CD4-positive, alpha-beta T cell treated with Interleukin-10 for 1 hour (primary cell): ENCODE results near the gene EHMT2.

Experiments
- DNase-seq: peaks from one replicate; pipeline ENCODE4 v3.0.0-alpha.2; 2020

EHMT2 gene

DNA sequence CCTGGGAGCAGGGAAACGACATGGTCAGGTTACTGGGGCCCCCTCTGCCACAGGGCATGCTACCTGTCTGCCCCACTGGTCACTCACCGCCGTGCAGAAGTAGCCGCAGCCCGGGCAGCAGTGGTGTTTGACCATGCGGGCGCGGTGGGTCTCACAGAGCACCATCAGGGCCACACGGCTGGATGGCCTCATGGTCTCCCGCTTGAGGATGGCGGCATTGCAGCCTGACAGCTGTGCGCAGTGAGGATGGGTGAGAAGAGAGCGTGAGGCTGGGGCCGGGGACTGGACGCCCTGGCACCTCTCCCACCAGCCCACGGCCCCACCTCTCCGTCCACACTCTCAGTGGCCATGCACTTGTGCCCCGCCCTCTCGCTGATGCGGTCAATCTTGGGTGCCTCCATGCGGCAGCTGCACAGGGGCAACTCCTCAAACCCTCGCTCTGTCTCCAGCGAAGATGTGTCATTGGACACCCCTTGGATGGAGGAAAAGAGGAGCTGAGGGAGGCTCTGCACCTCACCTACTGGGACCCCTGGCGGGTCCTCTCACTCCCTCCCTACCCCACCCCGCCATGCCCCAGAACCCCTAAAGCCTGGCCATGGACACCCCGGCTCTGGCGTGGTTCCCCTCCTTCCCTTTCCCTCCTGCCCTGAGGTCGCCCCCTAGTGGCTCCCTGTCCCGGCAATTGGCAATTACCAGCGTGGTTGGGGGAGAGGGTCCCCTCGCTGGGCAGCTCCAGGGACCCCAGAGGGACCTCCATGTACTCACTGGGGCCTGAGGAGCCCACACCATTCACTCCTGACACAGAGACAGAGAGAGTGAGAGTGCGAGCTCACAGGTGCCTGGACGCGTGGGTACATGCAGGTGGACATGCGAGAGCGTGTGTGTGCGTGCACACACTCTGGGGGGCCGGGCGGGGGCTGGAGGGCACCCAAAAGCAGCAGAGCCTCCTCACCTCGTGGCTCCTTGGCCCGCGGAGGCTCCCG lies 8.9 kb downstream of the EHMT2 start:
- DNase-seq: peak; percentile 54

DNA sequence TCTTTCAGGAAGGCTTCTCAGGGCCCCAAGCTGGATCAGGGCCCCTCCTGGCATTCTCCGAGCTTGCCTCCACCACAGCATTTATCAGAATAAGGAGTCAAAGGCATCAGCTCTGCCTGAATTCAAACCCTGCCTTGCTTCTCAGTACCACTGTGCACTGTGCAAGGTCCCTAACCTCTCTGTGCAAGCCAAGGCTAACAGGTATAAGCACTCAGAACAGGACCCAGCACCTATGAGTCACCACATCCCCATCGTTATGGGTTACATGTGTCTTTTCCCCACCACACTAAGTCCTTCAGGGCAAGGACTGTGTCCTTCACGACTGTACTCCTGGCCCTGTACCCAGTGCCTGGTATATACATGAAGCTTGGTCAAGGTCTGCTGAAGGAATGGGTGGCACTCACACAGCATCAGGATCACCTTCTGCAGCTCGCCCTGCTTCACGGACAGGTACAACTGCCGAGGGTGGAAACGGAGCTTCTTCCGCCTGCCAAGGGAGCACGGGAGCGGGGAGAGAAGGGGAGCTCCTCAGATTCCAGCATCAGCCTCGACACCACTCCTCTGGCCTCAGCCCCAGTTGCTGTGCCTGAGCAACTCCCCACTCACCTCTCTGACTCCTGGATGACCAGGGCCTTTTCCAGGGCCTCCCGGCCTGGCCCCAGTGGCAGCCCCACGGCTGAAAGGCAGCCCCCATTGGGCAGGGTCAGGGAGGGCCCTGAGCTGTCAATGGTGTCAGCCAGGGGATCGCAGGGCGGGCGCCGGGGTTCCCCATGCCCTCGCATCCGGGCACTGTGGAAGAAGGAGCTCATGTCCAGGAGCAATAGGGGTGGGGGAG lies 10.1 kb downstream of the EHMT2 start:
- DNase-seq: no peak

DNA sequence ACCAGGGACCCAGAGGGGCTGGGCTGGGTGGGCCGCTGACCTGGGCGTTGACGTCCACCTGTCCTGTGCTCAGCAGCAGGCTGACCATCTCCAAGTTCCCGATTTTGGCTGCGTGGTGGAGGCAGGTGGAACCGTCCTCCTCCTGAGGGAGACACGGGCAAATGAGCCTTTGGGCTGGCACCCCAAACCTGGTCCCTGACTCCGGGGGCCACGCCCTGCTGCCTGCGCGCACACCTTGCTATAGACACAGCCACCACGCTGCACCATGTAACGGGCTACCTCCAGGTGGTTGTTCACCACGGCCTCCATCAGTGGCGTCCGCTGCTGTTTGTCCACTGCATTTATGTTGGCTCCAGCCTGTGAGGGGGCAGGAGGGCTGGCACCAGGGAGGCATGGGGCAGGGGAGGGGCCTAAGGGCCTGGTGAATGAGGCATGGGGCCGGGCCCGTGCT lies 10.9 kb downstream of the EHMT2 start:
- DNase-seq: no peak

DNA sequence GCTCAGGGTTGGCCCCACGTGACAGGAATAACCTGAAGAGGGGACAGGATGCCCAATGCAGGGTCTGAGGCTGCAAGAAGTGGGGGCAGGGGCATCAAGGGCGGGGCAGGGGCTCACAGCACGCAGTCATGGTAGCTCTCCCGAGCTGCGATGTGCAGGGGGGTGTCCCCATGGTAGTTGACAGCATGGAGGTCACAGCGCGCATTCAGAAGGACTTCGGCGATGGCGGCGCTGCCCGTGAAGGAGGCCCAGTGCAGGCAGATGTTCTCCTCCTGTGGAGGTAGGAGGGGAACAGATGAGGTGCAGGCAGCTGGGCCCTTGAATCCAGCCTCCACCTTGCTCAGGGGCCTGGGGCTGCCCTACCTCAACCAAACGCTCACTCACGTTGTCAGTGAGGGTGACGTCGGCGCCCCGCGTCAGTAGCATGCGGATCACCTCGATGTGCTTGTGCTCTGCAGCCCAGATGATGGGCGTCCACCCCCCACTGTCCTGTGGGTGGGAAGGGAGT lies 12.9 kb downstream of the EHMT2 start:
- no peak for DNase-seq

DNA sequence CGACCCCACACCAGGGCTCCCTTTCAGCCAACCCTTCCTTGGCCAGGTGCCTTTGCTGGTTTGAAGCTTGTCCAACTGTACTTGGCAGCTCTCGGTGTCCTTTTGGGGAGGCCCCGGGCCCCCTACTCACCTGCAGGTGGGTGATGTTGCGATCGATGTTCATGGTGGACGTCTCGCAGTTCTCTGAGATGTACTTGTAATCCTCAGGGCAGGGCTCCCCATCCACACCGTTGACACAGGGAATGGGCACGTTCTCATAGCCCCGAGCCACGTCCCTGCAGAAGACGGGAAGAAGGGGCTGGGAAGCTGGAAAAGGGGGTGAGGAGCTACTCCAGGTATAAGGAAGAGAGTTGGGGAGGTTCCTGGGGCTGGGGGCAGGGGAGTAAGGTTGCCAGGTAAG lies 13.8 kb downstream of the EHMT2 start:
- DNase-seq: no peak

DNA sequence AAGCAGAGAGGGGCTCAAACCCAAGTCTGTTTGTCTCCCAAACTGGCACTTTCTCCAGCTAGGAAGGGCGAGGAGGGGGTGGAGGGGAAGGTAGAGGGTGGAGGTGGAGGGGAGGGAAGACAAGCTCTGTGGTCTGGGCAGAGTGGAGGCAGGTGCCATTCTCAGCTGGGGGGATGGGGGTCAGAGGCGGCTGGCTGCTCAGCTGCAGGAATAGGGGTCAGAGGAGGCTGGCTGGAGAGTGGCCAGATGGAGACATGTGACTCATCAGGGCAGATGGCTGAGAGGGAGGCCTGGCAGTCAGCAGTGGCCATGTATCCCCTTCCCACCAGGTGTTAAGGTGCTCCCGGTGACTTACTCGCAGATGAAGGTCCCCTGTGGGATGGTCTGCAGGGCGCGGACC lies 15.2 kb downstream of the EHMT2 start:
- DNase-seq: no peak

DNA sequence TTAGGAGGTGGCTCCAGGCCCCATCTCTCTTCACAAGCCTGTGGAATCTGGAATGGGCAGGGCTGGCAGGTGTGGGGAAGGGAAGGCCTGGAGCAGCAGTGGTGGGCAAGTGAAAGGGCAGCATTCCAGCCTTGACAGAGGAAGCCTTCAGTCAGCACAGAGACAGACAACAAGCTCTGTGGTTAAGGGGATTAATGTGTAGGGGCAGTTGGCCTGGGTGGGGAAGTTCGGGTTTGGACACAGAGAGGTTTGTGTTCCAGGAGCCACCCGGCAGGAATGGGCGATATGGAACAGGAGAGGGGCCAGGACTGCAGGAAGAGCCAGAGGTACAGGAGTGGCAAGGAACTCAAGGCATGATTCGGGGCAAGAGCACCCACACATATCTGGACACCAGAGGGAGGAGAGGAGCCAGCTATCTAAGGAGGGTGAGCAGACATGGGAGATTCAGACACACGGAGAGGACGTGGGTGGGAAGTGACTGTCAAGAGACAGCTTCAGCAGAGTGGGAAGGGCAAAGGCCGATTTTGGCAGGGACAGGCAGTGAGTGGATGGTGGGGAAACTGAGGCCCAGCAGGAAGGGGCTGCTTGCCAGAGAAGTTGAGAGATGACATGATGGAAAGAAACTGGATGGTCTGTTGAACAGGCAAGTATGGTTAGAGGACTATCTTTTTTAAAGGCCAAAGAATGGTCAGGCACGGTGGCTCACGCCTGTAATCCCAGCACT lies 16.2 kb downstream of the EHMT2 start:
- DNase-seq: no peak

DNA sequence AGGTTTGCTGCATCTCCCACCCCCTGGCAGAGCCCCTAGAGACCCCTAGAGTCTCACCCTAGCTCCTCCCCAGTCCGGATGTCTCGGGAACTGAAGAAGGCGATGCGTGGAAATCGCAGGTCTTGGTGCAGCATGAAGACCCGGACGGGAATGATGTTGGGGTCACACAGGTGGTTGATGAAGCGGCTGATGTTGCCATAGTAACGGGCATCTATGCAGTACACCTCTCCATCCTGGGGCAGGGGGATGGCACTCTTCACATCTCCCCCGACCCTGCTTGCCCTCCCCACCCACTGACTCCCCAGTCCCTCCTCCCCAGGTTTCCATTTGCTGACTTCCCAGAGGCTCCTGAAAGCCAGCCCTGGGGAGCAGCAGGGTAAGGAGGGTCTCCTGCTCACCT lies 16.9 kb downstream of the EHMT2 start:
- DNase-seq: no peak

DNA sequence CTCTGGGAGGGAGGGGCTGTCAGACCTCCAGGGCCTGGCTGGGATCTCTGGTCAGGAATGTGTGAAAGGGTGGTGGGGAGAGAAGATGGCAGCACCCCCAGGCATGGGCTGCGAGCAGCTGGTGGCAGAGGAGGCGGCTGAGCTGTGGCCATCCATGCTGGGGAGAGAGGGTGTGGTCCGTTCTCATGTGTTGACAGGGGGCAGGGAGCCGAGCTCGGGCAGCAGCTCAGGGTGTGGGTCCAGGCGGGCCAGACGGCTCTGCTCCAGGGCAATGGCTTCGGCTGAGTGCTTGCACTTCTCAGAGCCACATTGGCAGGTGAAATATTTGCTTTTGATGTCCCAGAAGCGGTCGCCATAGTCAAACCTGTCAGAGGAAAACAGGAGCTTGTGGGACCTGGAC lies 17.6 kb downstream of the EHMT2 start:
- DNase-seq: no peak

DNA sequence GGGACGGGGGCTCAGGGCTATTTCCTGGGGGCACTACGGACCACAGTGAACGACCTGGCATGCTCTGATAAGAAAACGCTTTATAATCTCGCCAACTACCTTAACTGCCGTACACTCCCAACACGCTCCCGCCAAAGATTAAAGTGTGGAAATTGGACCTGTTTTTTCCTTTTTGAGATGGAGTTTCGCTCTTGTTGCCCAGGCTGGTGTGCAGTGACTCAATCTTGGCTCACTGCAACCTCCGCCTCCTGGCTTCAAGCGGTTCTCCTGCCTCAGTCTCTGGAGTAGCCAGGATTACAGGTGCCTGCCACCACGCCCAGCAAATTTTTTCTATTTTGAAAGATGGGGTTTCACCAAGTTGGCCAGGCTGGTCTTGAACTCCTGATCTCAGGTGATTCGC lies 18.4 kb downstream of the EHMT2 start:
- DNase-seq: no peak

DNA sequence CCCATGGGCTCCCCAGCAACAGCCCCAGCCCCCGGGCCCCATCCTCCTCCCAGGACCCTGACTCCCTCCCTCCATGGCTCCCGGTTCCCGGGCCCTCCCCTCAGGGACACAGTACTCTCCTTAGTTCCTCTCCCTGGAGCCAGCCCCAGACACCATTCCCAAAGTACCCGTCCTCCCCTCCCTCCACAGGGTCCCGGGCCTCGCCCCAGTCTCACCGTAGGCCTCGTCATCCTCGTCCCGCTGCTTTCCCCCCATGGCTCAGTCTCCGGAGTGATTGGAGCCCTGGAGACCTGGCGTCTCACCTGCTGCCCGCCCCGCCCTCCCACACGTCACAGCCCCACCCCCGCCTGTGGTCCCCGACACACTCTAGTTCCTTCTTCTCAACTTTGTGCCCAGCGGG lies 18.8 kb downstream of the EHMT2 start, which contains the start of gene SLC44A4:
TSS of gene SLC44A4 (minus strand) at position 272 of the 400 bp plus-strand sequence. CDS start at position 255, 17 bp downstream.
- no peak for DNase-seq

DNA sequence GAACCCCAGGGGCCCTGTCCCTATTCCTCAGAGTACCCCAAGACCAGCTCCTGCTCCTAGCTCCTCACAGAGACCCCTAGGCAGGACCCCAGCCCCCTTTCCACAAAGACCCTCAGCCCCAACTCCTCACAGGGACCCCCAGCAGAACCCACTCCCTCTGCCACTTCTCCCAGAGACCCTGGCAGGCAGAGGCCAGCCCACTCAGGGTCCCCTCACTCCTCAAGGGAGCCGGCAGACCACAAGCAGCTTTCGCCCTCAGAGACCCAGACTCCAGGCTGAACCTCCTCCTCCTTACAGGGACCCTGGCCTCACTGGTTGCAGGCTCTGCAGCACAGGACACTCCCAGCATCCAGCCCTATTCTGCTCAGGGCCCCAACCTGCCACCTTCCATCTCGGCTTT lies 19.3 kb downstream of the EHMT2 start:
- DNase-seq: no peak

DNA sequence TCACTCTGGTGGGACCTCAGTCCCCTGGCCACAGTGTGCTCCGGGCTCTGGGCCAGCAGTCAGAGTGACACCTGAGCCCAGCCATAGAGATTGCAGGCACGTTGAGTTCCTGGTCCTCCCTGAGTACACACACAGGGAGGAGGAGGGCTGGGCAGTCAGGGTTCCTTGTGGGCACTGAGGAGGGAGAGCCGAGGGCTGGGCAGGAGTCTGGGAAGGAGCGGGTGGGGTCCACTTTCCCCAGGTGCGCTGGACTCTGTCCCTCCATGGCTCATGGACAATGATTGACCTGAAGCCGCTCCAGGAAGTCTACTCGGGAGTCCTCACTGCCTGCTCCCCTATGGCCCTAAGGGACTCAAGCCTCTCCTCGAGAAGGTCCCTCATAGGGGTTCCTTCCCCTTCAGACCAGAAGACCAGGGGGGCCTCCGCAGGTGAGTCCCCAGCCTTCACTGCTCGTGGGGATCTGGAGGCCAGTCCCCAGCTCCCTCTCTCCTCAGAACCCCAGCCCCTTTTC lies 19.8 kb downstream of the EHMT2 start:
- no peak for DNase-seq

DNA sequence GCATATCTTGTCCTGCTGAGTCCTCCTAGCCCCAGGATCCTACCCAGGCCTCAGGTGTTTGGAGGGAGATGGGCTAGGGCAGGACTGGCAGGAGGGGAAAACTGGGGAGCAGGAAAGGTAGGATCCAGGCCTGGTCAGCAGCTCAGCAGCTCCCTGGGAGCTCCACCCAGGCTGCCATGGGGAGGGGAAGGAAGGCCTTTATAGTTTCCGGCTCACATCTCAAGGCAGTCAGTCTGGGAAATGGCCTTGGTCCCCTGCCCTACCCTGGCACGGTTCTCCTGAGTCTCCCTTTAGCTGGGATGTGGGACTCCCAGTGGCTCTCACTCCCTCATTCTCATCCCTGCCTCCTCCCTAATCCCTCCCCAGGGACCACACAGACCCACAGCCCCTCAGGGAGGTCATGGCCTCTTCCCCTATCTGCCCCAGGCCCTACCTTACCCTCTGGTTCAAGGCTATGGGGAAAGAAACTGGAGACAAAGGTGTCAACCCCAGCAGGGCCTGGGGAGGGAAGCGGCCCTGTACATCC lies 20.3 kb downstream of the EHMT2 start:
- DNase-seq: no peak

DNA sequence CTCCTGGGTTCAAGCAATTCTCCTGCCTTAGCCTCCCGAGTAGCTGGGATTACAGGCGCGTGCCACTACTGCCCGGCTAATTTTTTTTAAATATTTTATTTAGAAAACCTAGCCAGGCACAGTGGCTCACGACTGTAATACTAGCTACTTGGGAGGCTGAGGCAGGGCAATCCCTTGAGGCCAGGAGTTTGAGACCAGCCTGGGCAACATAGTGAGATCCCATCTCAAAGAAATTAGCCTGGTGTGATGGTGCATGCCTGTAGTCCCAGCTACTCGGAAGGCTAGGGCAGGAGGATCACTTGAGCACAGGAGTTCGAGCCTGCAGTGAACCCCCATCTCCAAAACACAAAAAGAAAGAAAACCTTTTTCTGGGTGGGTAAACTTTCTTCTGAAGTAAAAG lies 21.1 kb downstream of the EHMT2 start:
- DNase-seq: no peak

DNA sequence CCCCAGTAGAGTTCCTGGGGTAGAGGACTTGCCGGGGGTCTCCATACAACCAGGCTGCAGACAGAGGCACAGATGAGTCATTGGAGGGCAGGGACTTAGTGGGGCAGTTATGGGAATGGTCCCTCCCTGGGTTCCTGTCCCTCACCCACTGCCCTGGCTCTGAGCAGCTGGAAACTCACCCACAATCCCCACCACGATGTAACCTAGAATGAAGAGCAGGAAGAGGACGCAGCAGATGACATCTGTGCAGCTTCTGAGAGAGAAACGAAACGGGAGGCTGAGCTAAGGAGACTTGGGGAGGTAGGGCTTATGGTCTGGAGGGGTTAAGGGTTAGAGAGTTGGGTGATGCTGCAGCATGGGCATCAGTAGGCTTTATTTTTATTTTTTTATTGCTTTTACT lies 21.6 kb downstream of the EHMT2 start:
- no peak for DNase-seq

DNA sequence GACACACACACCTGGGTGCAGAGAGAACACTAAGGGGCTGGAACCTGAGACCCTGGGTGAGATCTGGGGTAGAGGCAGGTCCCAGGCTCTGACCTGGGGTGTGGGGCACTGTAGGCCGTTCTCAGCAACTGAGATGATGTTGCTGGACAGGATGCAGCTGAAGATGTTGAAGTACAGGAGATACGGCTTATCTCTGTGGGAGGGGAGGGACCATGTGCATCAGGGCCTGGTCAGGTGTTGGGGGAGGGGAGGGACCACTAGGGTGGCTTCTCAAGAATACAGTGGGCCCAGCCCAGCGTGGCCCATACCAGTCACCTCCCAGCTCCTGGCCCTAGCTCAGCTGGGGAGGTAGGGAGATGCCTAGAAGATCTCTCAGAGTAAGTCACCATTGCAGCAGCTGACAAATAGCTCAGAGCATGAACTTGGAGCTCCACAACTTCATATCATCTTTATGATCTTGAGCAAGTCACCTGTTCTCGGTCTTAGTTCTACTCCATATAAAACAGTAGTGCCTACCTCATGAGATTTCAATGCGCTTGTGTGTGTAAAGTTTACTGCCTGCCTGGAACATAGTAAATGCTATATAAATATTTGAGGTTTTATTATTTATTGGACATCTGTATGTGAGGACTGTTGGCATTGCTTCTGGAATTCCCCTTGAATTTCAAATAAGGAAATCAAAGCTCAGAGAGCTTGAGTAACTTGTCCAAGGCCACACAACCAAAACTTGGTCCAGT lies 22.5 kb downstream of the EHMT2 start:
- no peak for DNase-seq

DNA sequence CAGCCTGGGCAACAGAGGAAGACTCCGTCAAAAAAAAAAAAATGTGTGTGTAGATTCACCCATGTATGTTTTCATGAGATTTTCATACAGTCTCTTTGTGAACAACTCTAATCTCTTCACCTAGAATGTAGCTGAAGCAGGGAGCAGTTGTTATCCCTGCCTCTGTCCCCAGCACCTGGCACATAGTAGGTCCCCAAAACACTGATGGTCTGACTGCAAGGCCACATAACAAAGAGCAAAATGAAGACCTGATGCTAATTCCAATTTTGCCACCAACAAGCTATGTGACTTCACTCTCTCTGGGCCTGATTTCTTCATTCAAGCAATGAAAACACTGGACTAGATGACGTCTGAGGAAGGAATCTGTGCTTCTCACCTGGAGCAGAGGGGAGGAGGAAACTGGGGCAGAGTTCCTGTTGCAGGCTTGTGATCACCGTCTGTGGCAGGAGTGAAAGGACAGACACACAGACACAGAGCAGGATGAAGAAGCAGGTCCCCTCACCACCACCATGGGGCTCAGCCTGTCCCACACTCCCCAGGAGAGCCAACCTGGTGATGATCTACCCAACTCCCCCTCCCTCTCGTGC lies 23.3 kb downstream of the EHMT2 start:
- DNase-seq: no peak

DNA sequence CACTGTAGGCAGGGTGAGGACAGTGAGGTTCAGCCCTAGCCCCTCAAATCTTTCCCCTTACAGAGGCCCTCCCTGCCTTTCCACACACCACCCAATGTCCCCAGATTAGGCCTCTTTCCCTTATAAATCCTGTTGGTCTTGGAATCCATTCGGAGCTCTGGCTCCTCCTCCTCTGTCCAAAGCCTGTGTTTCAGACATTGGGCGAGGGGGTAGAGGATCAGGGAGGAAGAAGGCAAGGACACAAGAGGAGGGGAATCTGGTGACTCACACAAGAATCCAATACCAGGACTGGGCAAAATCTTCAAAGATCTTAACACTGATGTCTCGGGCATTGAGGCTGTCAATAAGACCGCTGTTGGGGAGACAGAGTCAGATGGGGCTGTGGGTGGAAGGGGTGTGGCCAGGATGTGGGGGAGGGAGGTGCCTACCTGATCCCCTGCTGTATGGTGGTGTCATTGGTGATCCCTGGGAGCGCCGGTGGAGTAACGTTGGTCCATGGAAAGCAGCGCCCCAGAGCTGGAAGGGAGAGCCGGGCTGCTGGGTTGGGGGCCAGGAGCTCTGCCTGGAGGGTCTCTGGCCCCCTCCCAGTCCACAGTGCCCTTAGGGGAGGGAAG lies 26.3 kb downstream of the EHMT2 start:
- no peak for DNase-seq

DNA sequence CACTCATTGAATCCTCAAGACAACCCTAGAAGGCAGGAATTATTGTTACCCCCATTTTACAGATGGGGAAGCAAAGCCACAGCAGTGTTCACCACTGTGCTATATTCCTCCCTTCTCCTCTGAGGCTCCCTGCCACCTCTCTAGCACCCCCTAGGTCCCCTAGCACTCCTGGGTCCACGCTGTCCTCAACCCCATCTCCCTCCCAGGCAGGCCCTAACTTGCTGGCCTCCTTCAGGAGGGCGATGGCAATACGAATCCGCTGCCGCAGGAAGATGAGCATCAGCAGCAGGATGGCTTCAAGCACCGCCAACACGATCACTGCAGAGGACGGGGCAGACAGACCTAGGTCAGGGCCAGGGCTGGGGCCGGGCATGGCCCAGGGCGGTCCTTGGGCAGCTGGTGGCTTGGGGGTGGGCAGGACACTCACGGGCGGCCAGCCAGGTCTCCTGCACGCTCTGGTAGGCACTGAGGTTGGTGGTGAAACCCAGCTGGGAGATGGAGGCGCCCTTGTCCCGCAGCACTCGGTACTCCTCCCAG lies 27.0 kb downstream of the EHMT2 start:
- no peak for DNase-seq
